ENCODE measurements around the gene PLXDC2. TPM values are rescaled to one million over a fixed set of nuclear protein-coding genes. Genes with fewer than 3 reads are reported as not detected.

The PLXDC2 gene
- total RNA-seq, 1 donor from 2014 or later, result 12.4 TPM

DNA sequence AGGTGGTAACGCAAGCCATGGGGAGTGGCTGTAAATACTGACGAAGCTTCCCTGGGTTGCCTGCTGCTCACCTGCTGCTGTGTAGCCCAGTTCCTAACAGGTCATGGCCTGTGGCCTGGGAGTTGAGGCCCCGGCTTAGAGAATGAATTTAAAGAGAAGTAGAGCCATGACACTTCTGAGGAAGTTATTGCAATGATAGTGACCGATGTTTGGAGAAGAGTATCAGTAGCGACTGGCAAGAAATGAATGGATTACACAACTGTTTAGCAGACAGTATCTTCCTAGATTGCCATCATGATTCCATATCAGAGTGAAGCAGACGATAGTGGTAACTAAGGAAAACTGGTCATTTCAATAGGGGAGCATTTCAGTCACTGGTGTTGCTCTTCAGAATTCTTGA, 249.6 kb downstream of the PLXDC2 start:
- ATAC-seq (no peak), DNase-seq (no peak)
- intact Hi-C loops (cut with micrococcal nuclease), result no loop called here

DNA sequence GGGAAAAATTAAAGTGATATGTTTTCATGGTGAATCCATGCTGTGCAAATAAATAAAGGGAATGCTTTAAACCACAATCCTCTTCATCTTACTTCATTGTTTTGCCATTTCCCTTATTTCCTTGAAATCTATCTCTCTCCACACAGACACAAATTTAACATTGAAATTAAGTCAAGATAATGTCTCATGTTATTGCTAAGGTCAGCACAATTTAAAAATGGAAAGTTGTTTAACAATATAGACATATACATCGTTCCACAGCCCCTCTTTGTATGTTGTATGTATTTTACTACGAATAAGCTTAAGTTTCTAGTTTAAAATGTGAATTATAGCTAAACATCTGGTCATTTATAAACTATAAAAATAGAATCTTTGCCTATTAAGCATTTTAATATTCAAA, 256.9 kb downstream of the PLXDC2 start:
- intact Hi-C loops (cut with micrococcal nuclease), result no loop called here
- ATAC-seq (no peak), DNase-seq (no peak)

DNA sequence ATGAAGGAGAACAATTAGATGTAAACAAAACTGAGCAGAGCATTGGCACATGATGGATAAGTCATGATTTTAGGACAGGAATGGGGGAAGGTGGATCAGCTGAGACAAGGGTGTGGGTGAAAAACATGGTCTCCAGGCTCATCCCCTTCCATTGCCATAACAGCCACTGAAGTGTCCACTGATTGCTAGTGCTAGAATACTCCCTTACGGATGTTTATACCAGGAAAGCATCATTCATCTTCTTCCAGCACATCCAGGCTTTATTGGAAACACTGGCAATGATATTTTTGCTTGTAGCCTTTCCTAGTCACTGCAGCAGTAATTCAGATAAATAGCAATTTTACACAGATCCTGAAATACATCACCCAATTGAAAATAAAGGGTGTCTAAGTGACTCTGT, 259.5 kb downstream of the PLXDC2 start:
- intact Hi-C loops (cut with micrococcal nuclease), result no loop called here
- no peak for DNase-seq
- ATAC-seq, result no peak

DNA sequence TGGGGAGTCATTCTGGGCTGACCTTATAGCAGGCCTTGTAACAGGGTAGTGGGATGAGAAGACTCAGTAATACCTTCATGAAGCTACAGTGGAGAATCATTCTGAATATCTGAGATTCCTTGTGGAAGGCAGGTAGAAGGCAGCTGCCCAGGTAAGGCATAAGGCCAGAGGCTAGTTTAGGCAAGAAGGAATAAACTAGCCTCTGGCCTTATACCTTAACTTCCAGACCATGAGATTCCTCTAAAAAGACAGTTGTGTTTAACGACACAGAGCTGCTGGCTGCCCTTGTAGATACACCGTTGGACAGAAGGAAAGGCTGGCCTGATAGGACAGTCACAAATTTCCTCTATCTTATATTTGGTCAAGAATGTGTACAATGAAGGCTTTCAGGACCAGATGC, 268.2 kb downstream of the PLXDC2 start:
- no peak for ATAC-seq
- no peak for DNase-seq
- intact Hi-C loops (cut with micrococcal nuclease), result no loop called here

DNA sequence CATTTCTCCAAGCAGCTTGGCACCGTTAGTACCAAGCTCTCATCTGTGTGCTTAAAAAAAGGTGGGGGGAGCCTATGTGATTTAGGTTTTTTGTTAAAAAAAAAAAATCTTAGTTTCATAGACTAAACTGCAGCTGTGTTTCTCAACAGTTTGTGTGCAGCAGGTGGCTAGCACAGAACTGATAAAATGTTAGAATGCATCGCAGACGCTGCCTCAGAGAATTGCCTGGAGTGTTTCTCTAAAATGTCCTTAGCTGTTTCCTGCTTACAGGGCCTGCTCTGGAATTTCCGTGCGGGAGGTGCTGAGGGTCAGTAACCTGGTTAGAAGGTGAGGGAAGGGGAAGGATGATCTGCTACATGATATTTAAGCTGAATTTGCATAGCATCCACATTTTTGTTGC, 268.9 kb downstream of the PLXDC2 start:
- ATAC-seq (peak; percentile 33), DNase-seq (no peak)
- intact Hi-C loops (cut with micrococcal nuclease), result no loop called here

DNA sequence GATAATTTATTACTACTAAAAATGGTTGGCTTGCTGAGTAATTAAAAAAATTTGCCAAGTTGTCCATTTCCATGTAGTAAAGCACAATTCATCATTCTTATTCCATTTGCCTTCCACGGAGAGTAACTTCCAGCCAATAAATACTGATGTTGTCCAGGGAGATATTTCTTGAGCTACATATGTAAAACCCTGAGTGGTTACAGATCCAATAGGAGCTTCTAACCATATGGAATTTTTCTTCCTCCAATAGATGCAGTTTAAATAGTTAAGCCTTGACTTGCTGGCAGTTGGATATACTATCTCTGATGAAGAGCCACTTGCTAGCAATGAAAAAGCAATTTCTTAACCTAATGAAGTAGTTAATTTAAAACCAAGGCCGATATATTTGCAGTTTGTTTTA, 271.1 kb downstream of the PLXDC2 start:
- no peak for DNase-seq
- intact Hi-C loops (cut with micrococcal nuclease), result no loop called here
- ATAC-seq, result no peak

DNA sequence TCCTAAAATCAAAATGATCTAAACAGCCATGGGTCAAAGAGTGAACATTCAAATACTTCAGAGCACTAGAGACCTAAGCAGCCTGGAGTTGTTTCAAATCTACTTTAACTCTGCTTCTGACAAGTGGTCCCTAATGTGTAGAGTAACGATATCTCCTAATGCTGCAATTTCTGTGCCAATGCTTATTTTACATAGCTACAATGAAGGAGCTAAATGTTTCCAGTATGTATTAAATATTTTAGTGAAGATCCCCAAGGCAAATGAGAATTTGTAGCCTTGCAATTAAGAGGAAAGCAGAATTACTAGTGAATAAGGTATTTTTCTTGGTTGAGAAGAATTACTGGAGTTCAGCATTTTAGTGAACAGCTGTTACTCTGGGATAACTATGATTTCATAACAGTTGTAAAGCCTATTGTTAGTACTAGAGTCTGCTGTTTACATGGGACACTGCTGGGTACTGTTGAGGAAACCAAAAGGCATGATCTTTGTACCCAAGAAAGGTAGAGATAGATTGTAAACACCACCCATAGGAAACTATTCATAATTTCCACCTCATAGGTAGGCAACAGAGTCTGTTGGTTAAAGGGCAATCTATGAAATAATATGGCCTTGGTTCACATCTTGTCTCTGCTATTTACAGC, 271.9 kb downstream of the PLXDC2 start:
- intact Hi-C loops (cut with micrococcal nuclease), result no loop called here
- ATAC-seq (peak; percentile 60), DNase-seq (no peak)

DNA sequence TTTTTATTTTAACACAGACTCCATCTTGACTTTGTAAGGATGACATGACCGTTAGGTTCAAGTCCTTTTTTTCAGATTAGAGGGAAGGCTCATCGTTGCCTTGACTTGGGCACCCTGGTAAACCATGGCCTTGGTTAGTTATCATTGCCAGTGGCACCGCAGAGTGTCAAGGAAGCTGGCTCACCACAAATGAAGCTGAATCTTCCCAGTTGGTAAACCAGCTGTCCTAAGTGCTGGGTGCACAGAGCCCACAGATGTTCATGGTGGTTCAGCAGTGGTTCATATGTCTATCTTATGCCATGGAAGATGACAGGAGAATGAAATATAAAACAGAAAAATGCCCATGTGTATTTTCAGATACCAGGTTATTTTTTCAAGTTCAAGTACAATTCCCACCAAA, 273.6 kb downstream of the PLXDC2 start:
- intact Hi-C loops (cut with micrococcal nuclease), result no loop called here
- DNase-seq (no peak), ATAC-seq (no peak)

DNA sequence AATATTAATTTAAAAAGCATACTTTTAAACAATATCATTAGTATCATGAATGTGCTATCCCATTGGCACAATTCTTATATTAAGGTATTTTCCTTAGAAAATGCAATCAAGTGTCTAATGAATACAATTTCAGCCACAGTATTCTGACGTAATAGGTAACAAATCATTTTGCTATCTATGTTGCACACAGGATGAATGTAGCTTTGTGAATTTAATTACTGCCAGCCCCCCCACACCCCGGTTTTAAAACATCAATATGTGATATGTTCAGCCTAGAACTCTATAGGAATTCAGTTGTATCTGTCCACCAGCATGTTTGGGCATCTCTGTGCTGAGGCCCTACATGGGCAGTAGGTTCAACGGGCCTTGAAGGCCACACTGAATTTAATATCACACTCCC, 274.6 kb downstream of the PLXDC2 start:
- DNase-seq (no peak), ATAC-seq (no peak)
- intact Hi-C loops (cut with micrococcal nuclease), result no loop called here

DNA sequence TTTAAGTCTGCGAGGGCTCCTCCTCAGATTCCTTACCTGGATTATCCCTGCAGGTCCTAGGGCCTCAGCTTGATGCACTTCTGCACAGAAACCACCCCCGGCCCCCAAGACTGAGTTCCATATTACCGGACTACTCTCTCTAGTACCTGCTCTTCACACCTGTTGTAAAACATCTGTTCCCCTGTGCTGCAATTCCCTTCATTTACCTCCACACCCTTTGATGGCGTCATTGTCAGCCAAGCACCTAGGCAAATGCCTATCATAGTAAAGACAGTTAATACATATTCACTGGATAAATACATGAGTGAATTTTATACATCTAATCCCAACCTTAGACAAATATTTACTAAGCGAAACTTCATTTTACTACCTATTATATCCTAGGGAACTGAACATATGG, 275.5 kb downstream of the PLXDC2 start:
- ATAC-seq (no peak), DNase-seq (no peak)
- intact Hi-C loops (cut with micrococcal nuclease), result no loop called here

DNA sequence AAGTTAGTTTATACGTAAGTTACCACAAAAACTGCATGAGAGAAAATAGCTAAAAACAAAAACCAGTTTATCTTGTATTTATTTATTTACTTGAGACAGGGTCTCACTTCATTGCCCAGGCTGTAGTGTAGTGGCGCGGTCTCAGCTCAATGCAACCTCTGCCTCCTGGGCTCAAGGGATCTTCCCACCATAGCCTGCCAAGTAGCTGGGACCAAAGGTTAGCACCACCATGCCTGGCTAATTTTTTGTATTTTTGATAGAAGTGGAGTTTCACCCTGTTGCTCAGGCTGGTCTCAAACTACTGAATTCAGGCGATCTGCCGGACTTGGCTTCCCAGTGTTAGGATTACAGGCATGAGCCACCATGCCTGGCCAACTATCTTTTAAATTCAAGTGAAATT, 277.4 kb downstream of the PLXDC2 start:
- ATAC-seq (no peak), DNase-seq (no peak)
- intact Hi-C loops (cut with micrococcal nuclease), result no loop called here

DNA sequence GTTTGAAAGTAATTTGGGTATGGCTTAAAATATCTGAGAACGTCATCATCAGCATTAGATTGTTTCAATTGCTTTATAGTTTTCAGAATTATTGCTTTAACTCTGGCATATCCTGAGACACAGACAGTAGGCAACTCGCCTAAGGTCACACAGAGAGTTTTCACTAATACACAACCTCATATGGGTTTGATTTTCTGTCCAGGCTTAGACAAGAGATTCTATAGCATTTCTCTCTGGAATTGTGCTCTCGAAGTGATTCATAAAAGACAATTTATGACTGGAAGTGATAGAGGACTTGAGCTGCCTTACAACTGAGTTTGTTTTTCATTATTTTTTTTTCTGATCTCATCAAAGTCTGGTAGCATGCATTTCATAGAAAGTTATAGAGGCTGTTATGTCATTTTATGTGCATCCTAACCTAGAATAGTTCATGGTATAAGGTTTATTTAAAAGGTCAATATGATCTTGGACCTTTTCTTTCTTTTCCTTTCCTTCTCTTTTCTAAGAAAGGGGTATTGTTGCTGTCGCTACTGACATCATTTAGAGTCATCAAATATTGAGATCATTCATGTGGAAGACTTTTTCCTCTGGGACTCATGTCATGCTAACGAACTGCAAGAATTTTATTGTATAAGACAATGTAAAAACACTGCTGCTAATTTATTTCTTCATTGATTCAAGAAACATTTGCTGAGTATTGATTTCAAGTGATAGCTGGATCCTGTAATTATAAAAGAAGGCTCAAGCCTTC, 278.2 kb downstream of the PLXDC2 start:
- ATAC-seq, result no peak
- intact Hi-C loops (cut with micrococcal nuclease), result no loop called here

DNA sequence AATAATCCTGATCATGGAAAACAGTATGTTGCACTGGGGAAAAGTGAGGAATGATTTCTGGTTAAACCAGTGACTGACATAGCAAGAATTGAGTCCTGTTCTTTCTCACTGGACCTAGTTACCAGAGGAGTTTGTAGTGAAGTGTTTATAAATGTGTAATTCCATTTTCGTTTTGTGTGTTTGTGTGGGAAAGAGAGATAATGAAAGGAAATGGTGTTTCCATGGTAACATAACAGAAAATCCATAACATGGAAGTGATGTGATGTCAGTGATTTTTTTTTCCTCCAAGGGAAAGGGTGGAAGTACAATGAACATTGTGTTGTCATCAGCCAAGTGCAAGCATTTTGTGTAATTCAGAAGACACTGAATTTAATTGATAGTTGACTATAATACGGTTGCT, 283.9 kb downstream of the PLXDC2 start:
- intact Hi-C loops (cut with micrococcal nuclease), result no loop called here
- ATAC-seq (peak; percentile 48), DNase-seq (no peak)

More for the DNA sequence above, 278.2 kb downstream of the PLXDC2 start:
- no peak for DNase-seq

DNA sequence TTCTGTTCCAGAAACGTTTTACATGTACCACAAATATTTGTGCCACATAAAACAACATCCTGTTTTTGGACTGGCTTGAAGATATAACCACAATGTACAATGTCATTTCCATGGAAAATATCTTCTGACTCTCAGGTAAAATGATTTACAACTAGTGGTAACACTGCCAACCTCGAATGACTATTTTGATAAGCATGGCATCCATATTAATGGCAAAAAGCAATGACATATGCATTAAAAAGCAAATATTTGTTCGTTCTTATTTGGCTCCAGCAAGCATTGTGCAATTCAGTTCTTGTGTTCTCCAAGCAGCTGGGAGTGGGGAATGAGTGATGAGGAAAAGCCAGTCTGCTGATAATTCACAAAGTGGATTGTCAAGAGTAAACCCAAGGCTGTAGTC, 289.0 kb downstream of the PLXDC2 start:
- intact Hi-C loops (cut with micrococcal nuclease), result no loop called here
- no peak for ATAC-seq

DNA sequence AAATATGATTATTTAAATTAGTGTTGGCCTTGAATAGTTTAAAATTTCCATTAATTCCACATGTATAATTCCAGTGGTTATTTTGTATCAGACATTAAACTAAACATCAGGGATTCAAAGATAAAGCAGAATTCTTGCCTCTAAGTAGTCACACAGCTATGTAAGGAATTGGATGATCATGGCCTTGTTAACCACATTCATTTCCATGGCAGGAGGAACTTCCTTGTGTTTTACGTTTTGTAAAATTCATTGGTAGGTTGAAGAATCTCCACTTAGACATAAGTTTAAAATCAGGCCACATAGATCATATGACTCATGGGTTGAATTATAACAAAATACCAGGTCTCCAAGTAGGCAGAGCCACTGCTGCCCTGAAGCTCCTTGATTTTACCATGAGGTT, 289.7 kb downstream of the PLXDC2 start:
- DNase-seq (no peak), ATAC-seq (no peak)
- intact Hi-C loops (cut with micrococcal nuclease), result no loop called here

More for the DNA sequence above, 289.0 kb downstream of the PLXDC2 start:
- DNase-seq, result no peak

DNA sequence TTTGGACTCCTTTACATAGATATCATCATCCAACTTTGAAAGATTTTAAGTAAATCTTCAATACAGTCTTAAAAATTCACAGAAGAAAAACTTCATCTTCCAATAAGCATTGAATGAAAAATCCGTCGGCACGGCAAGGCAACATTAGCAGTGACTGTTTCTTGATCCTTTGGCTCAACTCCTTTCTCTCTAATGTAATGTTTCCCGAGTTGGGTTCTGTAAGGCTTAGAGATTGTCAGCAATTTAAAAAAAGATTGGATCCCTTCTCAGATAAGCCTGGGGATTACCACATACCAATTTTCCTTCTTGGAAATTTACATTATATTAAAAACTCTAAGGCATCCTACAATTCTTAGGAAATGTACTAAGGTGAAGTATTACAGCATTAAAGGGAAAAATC, 291.8 kb downstream of the PLXDC2 start:
- no peak for DNase-seq
- no peak for ATAC-seq

DNA sequence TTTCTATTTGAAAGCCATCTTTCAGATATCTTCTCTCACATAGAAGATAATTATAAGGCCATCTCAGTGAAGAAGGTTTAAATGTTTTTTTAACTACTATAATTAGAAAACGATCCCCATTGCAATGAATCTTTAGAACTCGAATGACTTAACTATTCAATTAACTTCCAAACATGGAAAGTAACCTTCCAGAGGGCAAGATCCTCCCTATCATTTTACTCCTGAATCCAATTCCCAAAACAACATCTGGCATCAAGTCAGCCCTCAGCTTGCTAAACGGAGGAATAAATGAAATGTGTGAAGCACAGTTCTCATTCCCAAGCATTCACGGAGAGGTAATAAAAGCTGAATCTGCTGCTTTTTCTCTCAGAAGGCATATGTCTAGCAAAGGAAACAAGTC, 293.4 kb downstream of the PLXDC2 start:
- DNase-seq, result no peak
- ATAC-seq, result no peak
- intact Hi-C loops (cut with micrococcal nuclease), result no loop called here

More for the DNA sequence above, 291.8 kb downstream of the PLXDC2 start:
- intact Hi-C loops (cut with micrococcal nuclease), result no loop called here

DNA sequence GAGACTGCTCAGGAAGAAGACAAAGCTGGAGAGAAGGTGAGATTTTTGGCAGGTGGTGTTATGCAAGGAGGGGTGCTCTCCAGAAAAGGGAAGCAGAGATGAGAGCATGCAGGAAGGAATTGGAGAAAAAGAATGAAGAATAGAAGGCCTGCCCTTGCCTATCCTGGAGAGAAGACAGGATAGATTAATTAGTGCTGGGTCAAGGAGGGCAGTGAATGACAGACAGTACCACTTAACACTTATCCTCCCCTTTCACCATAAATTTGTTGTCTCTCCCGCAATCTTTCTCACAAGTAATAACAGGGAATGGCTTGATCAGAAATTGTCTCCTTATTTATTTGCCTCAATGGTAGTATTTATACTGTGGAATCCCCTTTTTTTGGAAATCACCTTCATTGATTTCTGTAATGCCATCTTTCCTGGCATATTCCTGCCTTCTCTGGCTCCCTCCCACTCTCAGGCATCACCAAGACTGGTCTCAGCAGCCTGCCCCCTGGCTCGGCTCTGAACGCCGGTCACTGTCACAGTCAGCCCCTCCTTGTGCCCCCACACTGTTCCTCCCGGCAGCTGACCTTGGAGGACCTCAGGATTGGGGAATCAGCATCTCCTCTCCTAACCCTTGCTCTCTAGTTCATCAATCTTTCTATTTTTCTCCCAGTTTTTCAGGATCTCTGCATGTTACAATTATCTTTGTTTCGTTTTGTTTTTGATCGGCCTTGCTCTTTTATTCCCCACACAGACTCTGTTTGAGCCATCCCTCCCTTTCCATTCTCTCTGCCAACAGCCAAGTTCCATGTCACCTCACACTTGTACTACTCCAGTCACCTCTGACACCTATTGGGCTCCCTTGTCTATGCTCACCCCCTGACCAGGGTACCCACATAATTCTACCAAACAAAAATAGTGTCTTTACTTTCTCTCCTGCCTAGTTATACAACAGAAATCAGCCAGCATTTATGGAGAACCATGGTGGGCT, 294.2 kb downstream of the PLXDC2 start:
- DNase-seq, result no peak
- no peak for ATAC-seq
- intact Hi-C loops (cut with micrococcal nuclease), result no loop called here

DNA sequence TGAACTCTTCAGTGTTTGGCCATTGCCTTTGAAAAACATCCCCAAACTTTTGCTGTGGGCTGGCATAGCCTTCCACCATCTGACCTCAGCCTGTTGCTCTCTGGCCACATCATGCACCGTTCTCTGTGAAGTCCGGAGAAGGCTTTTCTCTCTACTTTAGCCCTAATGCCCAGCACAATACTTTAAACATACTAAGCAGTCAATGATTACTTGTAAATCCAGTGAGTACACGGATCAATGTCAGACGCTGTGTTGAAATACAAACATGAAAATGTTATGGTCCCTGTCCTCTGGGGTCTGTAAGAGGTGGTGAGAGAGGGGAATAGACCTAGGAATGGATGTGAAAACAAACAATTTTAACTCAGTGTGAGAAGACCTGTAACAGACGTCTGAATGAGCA, 297.9 kb downstream of the PLXDC2 start:
- intact Hi-C loops (cut with micrococcal nuclease), result no loop called here
- DNase-seq, result no peak
- no peak for ATAC-seq

DNA sequence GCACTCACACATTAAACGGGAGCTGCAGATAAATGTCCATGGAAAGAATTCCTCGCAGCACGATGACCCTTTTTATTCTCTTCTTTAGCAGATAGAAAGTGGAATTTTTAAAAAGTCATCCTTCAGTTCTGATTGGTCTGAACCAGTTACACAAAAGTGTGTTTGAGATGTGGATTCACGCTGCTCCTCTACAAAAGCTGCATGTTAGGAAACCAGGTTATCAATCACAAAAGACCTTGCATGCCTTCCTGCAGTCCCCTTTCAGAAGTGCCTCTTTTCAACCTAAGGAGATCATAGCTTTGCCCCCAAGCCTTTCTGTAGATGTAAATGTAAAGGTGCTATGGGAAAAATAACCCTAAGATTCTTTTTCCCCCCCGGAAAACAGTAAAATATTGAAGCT, 299.7 kb downstream of the PLXDC2 start:
- ATAC-seq, result no peak
- intact Hi-C loops (cut with micrococcal nuclease), result no loop called here
- DNase-seq, result no peak

Data from left ventricle myocardium superior (tissue), 1 donor.